ENCODE data around the gene SPTB.

Gene SPTB

GRCh38 chr14:64848239-64848638 is 31.5 kb downstream of the SPTB start:
- H3K4me3 ChIP-seq (ENCODE audit: control insufficient read depth, low read depth, low read length) = no peak overlapping the region
- no peak for DNase-seq (ENCODE audit: low read depth)
- TF ChIP-seq CTCF (IDR thresholded peaks at IDR 0.05; ENCODE audit: control insufficient read depth, insufficient read depth, low read depth, low read length, missing control alignments) = no peak

GRCh38 chr14:64846319-64846718 is 33.4 kb downstream of the SPTB start:
- no peak for DNase-seq (ENCODE audit: low read depth)
- no peak for TF ChIP-seq CTCF (IDR thresholded peaks at IDR 0.05; ENCODE audit: control insufficient read depth, insufficient read depth, low read depth, low read length, missing control alignments)
- no peak overlapping the region for H3K4me3 ChIP-seq (ENCODE audit: control insufficient read depth, low read depth, low read length)

- H3K4me3 ChIP-seq (ENCODE audit: control insufficient read depth, low read depth, low read length) = no peak overlapping the region
- no peak for DNase-seq (ENCODE audit: low read depth)
- TF ChIP-seq CTCF (IDR thresholded peaks at IDR 0.05; ENCODE audit: control insufficient read depth, insufficient read depth, low read depth, low read length, missing control alignments) = no peak
Measured at GRCh38 chr14:64845878-64846277, 33.8 kb downstream of the SPTB start.

GRCh38 chr14:64844969-64845536 is 34.7 kb downstream of the SPTB start:
- no peak overlapping the region for H3K4me3 ChIP-seq (ENCODE audit: control insufficient read depth, low read depth, low read length)
- no peak for DNase-seq (ENCODE audit: low read depth)
- TF ChIP-seq CTCF (IDR thresholded peaks at IDR 0.05; ENCODE audit: control insufficient read depth, insufficient read depth, low read depth, low read length, missing control alignments) = no peak

GRCh38 chr14:64844272-64844671 is 35.4 kb downstream of the SPTB start:
- TF ChIP-seq CTCF (IDR thresholded peaks at IDR 0.05; ENCODE audit: control insufficient read depth, insufficient read depth, low read depth, low read length, missing control alignments) = no peak
- DNase-seq (ENCODE audit: low read depth) = no peak

GRCh38 chr14:64843548-64843947 is 36.2 kb downstream of the SPTB start:
- H3K4me3 ChIP-seq (ENCODE audit: control insufficient read depth, low read depth, low read length) = no peak overlapping the region
- no peak for TF ChIP-seq CTCF (IDR thresholded peaks at IDR 0.05; ENCODE audit: control insufficient read depth, insufficient read depth, low read depth, low read length, missing control alignments)
- DNase-seq (ENCODE audit: low read depth) = no peak

More at GRCh38 chr14:64844272-64844671, 35.4 kb downstream of the SPTB start:
- no peak overlapping the region for H3K4me3 ChIP-seq (ENCODE audit: control insufficient read depth, low read depth, low read length)
